HEK293 (cell line): ENCODE data around the gene NEK9.

ENCODE experiments used
- KLF7 ChIP-seq: fragments of 450-650 bp; formaldehyde crosslinking; IDR thresholded peaks from 2 replicates; pipeline ENCODE4 v1.5.1; 2016; ENCODE audit warnings: missing biosample characterization, missing genetic modification characterization, borderline replicate concordance
- ZFHX2 ChIP-seq: fragments of 450-650 bp; formaldehyde crosslinking; conservative IDR thresholded peaks from 2 replicates; pipeline ENCODE4 v1.5.1; 2016; ENCODE audit warnings: missing biosample characterization, missing genetic modification characterization
- ZFP37 ChIP-seq: fragments of 450-650 bp; formaldehyde crosslinking; IDR thresholded peaks from 2 replicates; pipeline ENCODE4 v1.5.1; 2016; ENCODE audit warnings: missing biosample characterization, missing genetic modification characterization
- ZNF274 ChIP-seq, 2 experiments: fragments of 200-500 bp in 1 of 2; fragments of 450-650 bp in 1 of 2; sonication (Bioruptor generic) in 1 of 2; formaldehyde crosslinking in 1 of 2; IDR thresholded peaks; 2 replicates each; pipeline versions ENCODE4 v1.5.1 to v1.6.1; 2014 to 2016; ENCODE audit warnings: borderline replicate concordance in 1 of 2, inconsistent platforms in 1 of 2, low read length in 1 of 2, missing biosample characterization in 1 of 2, missing genetic modification characterization in 1 of 2
- ZXDB ChIP-seq: fragments of 450-650 bp; formaldehyde crosslinking; IDR thresholded peaks from 2 replicates; pipeline ENCODE4 v1.5.1; 2016; ENCODE audit warnings: missing biosample characterization, missing genetic modification characterization
- TF ChIP-seq, protein P1 (sequence below): fragments of 450-650 bp; formaldehyde crosslinking; IDR thresholded peaks from 2 replicates; pipeline ENCODE4 v1.5.1; 2016; ENCODE audit warnings: missing biosample characterization, missing genetic modification characterization
- TF ChIP-seq, protein P2 (sequence below): sonication (generic); formaldehyde crosslinking; IDR thresholded peaks from 2 replicates; pipeline ENCODE4 v1.8.1; 2022; ENCODE audit warnings: mild to moderate bottlenecking, moderate library complexity, missing genetic modification reagents

DNA sequence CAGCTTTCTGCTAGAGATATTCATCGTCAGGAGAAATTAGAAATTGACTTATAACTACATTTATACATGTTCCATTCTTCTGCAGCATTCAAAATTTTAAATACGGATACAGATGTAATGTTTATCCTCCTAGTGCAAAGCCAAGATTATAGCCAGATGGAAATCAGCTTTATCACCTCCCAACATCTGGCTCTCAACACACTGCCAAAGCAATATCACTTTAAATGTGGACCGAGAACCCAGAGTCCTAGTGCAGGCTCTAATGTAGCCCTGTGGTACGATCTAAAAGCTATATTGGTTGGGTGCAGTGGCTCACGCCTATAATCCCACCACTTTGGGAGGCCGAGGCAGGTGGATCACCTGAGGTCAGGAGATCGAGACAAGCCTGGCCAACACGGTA is 82.1 kb downstream of the NEK9 start:
- TF ChIP-seq, protein P1, sequence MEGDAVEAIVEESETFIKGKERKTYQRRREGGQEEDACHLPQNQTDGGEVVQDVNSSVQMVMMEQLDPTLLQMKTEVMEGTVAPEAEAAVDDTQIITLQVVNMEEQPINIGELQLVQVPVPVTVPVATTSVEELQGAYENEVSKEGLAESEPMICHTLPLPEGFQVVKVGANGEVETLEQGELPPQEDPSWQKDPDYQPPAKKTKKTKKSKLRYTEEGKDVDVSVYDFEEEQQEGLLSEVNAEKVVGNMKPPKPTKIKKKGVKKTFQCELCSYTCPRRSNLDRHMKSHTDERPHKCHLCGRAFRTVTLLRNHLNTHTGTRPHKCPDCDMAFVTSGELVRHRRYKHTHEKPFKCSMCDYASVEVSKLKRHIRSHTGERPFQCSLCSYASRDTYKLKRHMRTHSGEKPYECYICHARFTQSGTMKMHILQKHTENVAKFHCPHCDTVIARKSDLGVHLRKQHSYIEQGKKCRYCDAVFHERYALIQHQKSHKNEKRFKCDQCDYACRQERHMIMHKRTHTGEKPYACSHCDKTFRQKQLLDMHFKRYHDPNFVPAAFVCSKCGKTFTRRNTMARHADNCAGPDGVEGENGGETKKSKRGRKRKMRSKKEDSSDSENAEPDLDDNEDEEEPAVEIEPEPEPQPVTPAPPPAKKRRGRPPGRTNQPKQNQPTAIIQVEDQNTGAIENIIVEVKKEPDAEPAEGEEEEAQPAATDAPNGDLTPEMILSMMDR = no peak
- TF ChIP-seq ZFHX2 (tag by site-specific recombination) = no peak
- TF ChIP-seq KLF7 = no peak
- no peak for TF ChIP-seq ZNF274 (IDR thresholded peaks at IDR 0.05; ENCODE audit: low read length)
- TF ChIP-seq ZNF274 (tag by site-specific recombination; IDR thresholded peaks at IDR 0.05; ENCODE audit: borderline replicate concordance) = no peak
- TF ChIP-seq ZFP37 (tag by site-specific recombination) = no peak
- TF ChIP-seq, protein P2, sequence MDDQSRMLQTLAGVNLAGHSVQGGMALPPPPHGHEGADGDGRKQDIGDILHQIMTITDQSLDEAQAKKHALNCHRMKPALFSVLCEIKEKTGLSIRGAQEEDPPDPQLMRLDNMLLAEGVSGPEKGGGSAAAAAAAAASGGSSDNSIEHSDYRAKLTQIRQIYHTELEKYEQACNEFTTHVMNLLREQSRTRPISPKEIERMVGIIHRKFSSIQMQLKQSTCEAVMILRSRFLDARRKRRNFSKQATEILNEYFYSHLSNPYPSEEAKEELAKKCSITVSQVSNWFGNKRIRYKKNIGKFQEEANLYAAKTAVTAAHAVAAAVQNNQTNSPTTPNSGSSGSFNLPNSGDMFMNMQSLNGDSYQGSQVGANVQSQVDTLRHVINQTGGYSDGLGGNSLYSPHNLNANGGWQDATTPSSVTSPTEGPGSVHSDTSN (CRISPR knock-in tag) = no peak
- no peak for TF ChIP-seq ZXDB (tag by site-specific recombination)
